ENCODE measurements around the gene LILRB4.

GRCh38 chr19:54654447-54655321 is 8.1 kb upstream of the LILRB4 start:
- TF ChIP-seq CTCF (conservative IDR thresholded peaks at IDR 0.05 in 1 of 2, IDR thresholded peaks at IDR 0.05 in 1 of 2; ENCODE audit: extremely low read depth in 1 of 2, insufficient read depth in 1 of 2, low read depth in 1 of 2, low read length in 2 of 2): no peak
- no peak for TF ChIP-seq EZH2 (IDR thresholded peaks at IDR 0.05; ENCODE audit: borderline replicate concordance, low read length)
